Keratinocyte (primary cell): Measurements from ENCODE around the gene MIGA2. TPM values are rescaled to one million over a fixed set of nuclear protein-coding genes. Genes with fewer than 3 reads are reported as not detected.

Source experiments
- DNase-seq: peaks from one replicate; pipeline ENCODE4 v3.0.0-alpha.2; 2011; ENCODE audit warnings: low read depth, missing footprints, low spot score
- FAIRE-seq: peaks from 2 replicates; lab custom pipeline; 2011; peaks lifted over from hg19 to GRCh38; lab: Jason Lieb, UNC
- H2AFZ ChIP-seq: 2 replicates; pipeline ENCODE4 v1.6.0; 2012; ENCODE audit warnings: low read length, control low read depth, inconsistent platforms; ENCODE audit not compliant: control insufficient read depth
- H3K27ac ChIP-seq: 2 replicates; pipeline ENCODE4 v1.5.1; 2011; ENCODE audit warnings: low read length; ENCODE audit not compliant: control insufficient read depth, insufficient read depth
- H3K27me3 ChIP-seq: 3 replicates; pipeline ENCODE4 v1.6.0; 2011; ENCODE audit warnings: low read length; ENCODE audit not compliant: control insufficient read depth, insufficient read depth; ENCODE audit errors: extremely low read depth
- H3K36me3 ChIP-seq, 2 experiments: 2 replicates in 1 of 2; 3 replicates in 1 of 2; pipeline ENCODE4 v1.5.1; 2011; ENCODE audit warnings: low read length in 2 of 2, mild to moderate bottlenecking in 1 of 2; ENCODE audit not compliant: control insufficient read depth in 2 of 2, insufficient read depth in 2 of 2; ENCODE audit errors: extremely low read depth in 1 of 2
- H3K4me1 ChIP-seq: 3 replicates; pipeline ENCODE4 v1.5.1; 2011; ENCODE audit warnings: low read length; ENCODE audit not compliant: control insufficient read depth, insufficient read depth; ENCODE audit errors: extremely low read depth
- H3K4me2 ChIP-seq: 3 replicates; pipeline ENCODE4 v1.6.0; 2011; ENCODE audit warnings: low read depth, low read length; ENCODE audit not compliant: control insufficient read depth, insufficient read depth; ENCODE audit errors: extremely low read depth
- H3K4me3 ChIP-seq, 3 experiments: fragments of 200-600 bp in 1 of 3; sonication (generic) in 1 of 3; 2 replicates in 2 of 3; 3 replicates in 1 of 3; pipeline ENCODE4 v1.5.1; 2011 to 2016; ENCODE audit warnings: low read length in 3 of 3, mild to moderate bottlenecking in 3 of 3, control low read depth in 2 of 3, inconsistent platforms in 1 of 3, low read depth in 1 of 3, mixed read lengths in 1 of 3, mixed run types in 1 of 3, moderate library complexity in 1 of 3; ENCODE audit not compliant: control insufficient read depth in 2 of 3, insufficient read depth in 2 of 3; ENCODE audit errors: extremely low read depth in 1 of 3
- H3K79me2 ChIP-seq: 2 replicates; pipeline ENCODE4 v1.6.0; 2012; ENCODE audit warnings: low read length; ENCODE audit not compliant: control insufficient read depth, insufficient read depth
- H3K9ac ChIP-seq: 3 replicates; pipeline ENCODE4 v1.6.0; 2011; ENCODE audit warnings: low read length; ENCODE audit not compliant: control insufficient read depth, insufficient read depth; ENCODE audit errors: extremely low read depth
- H3K9me1 ChIP-seq: 3 replicates; pipeline ENCODE4 v1.6.0; 2011; ENCODE audit warnings: low read length; ENCODE audit not compliant: control insufficient read depth, insufficient read depth; ENCODE audit errors: extremely low read depth
- H3K9me3 ChIP-seq: 2 replicates; pipeline ENCODE4 v1.5.1; 2012; ENCODE audit warnings: low read depth, low read length; ENCODE audit not compliant: control insufficient read depth
- H4K20me1 ChIP-seq: 3 replicates; pipeline ENCODE4 v1.6.0; 2011; ENCODE audit warnings: low read length; ENCODE audit not compliant: control insufficient read depth, insufficient read depth; ENCODE audit errors: extremely low read depth
- CTCF ChIP-seq, 3 experiments: IDR thresholded peaks in 1 of 3; conservative IDR thresholded peaks in 1 of 3; optimal IDR thresholded peaks in 1 of 3; 2 replicates in 2 of 3; 3 replicates in 1 of 3; pipeline versions ENCODE3 to v1.5.1; 2011; ENCODE audit warnings: low read length in 3 of 3, mild to moderate bottlenecking in 3 of 3, moderate library complexity in 2 of 3, control low read depth in 1 of 3, inconsistent platforms in 1 of 3; ENCODE audit not compliant: insufficient read depth in 2 of 3; ENCODE audit errors: extremely low read depth in 1 of 3
- EZH2 ChIP-seq: IDR thresholded peaks from one replicate; pipeline ENCODE4 v1.6.1; 2012; ENCODE audit warnings: inconsistent platforms, mild to moderate bottlenecking, low read length, moderate library complexity
- dilution Hi-C: fragments of 300-500 bp; cut with MboI; formaldehyde crosslinking; loops from one replicate; pipeline ENCODE4 v1.7.0; 2020; ENCODE audit warnings: low sequenced_read_pairs; ENCODE audit not compliant: extremely low pct_ligation_motif_present
- polyA plus RNA-seq, 5 experiments: library from polyadenylated mRNA; depleted of rRNA in 3 of 5; stranded (reverse) in 3 of 5; stranded (forward) in 1 of 5; unstranded in 1 of 5; fragments of >200 nt; gene quantifications; 1 replicate in 1 of 5; 2 replicates in 3 of 5; 3 replicates in 1 of 5; pipeline versions ENCODE4 v1.2.1 to v1.2.3, GENCODE V29; 2011 to 2012; ENCODE audit warnings: missing spikeins in 2 of 5, low read depth in 1 of 5, low replicate concordance in 1 of 5

MIGA2 gene
- polyA plus RNA-seq, 1 donor (not counting 4 experiments of a cell fraction or from before 2014, with no cell fraction given): 8.5 TPM

- H3K27me3 ChIP-seq: peaks cover 5% of the 10 kb centered on the region
- H4K20me1 ChIP-seq: no peaks in the 10 kb centered on the region
- FAIRE-seq (no peak), DNase-seq (no peak)
- no peaks in the 10 kb centered on the region for H3K9me3 ChIP-seq
- TF ChIP-seq EZH2 (no peak), CTCF (optimal IDR thresholded peaks at IDR 0.05 in 1 of 3, IDR thresholded peaks at IDR 0.05 in 1 of 3, conservative IDR thresholded peaks at IDR 0.05 in 1 of 3; ENCODE audit: extremely low read depth in 1 of 3, insufficient read depth in 2 of 3, low read length in 3 of 3) (no peak)
- H3K4me1 ChIP-seq: peaks cover 10% of the 10 kb centered on the region
- H3K27ac ChIP-seq: no peak overlapping the region
- H3K9ac ChIP-seq: no peak overlapping the region
- no peak overlapping the region for H2AFZ ChIP-seq
- H3K79me2 ChIP-seq: no peaks in the 10 kb centered on the region
- H3K36me3 ChIP-seq: no peaks in the 10 kb centered on the region
- no peak overlapping the region for H3K4me2 ChIP-seq
- dilution Hi-C loops: no loop called here
- H3K9me1 ChIP-seq: no peaks in the 10 kb centered on the region
- H3K4me3 ChIP-seq: no peak overlapping the region
Observed at GRCh38 chr9:129103595-129103965, 67.2 kb downstream of the MIGA2 start.

DNA sequence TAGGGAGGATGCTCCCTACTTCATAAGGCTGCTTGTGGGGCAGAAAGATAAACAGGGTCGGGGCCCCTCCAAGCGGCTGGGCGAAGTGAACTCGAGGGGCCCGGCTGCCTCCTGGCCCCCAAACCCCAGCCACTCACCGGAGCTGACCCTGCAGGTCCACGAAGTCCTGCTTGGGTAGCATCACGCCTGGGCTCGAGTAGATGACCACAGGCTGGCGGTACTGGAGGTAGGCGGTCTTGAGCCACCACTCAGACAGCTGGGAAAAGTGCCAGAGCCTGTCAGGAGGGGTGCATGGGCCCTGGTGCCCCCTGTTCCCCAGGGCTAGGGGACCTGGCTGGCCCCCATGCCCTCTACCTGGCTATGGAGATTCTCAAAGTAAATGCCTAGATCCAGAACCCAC, 67.6 kb downstream of the MIGA2 start:
- H3K9me3 ChIP-seq: no peaks in the 10 kb centered on the region
- no peak overlapping the region for H3K4me2 ChIP-seq
- no peak for DNase-seq
- dilution Hi-C loops: no loop called here
- FAIRE-seq: no peak
- H3K9me1 ChIP-seq: no peaks in the 10 kb centered on the region
- no peak for TF ChIP-seq CTCF (optimal IDR thresholded peaks at IDR 0.05 in 1 of 3, IDR thresholded peaks at IDR 0.05 in 1 of 3, conservative IDR thresholded peaks at IDR 0.05 in 1 of 3; ENCODE audit: extremely low read depth in 1 of 3, insufficient read depth in 2 of 3, low read length in 3 of 3)
- no peak for TF ChIP-seq EZH2
- H3K36me3 ChIP-seq: no peaks in the 10 kb centered on the region
- H3K9ac ChIP-seq: no peak overlapping the region
- peaks cover 12% of the 10 kb centered on the region for H3K4me1 ChIP-seq
- no peak overlapping the region for H3K4me3 ChIP-seq
- H3K27me3 ChIP-seq: peaks cover 9% of the 10 kb centered on the region
- H3K79me2 ChIP-seq: no peaks in the 10 kb centered on the region
- no peak overlapping the region for H3K27ac ChIP-seq
- H2AFZ ChIP-seq: no peak overlapping the region
- no peaks in the 10 kb centered on the region for H4K20me1 ChIP-seq
